Motor neuron (in vitro differentiated cells): Measurements from ENCODE around the gene GRIN3B. TPM values are rescaled to one million over a fixed set of nuclear protein-coding genes. Genes with fewer than 3 reads are reported as not detected.

Experiments used
- ATAC-seq, 8 experiments: fragments of 200-7000 bp; cut with Tn5 transposase; replicated peaks in 6 of 8; 2 replicates each; pipeline ENCODE4 v1.8.0; 2021; ENCODE audit warnings: mild to moderate bottlenecking in 8 of 8, moderate library complexity in 8 of 8
- H3K27ac ChIP-seq, 2 donors: fragments of 250-450 bp; sonication (Bioruptor Pico); 2 replicates each; pipeline ENCODE4 v1.9.0; 2021; ENCODE audit warnings: antibody characterized with exemption in 2 of 2, mild to moderate bottlenecking in 2 of 2, moderate library complexity in 1 of 2
- H3K4me1 ChIP-seq, 2 donors: fragments of 250-450 bp; sonication (Bioruptor Pico); replicated peaks in 1 of 2; 2 replicates each; pipeline ENCODE4 v1.6.1; 2021; ENCODE audit warnings: antibody characterized with exemption in 2 of 2, mild to moderate bottlenecking in 2 of 2, moderate library complexity in 1 of 2
- H3K4me3 ChIP-seq, 5 donors: fragments of 250-450 bp; sonication (Bioruptor Pico); 2 replicates each; pipeline ENCODE4 v1.9.0; 2021; ENCODE audit warnings: antibody characterized with exemption in 5 of 5, mild to moderate bottlenecking in 5 of 5, moderate library complexity in 4 of 5
- WGBS, 10 experiments: fragments of 450-650 bp; shearing (Covaris generic); methylation state at CpG; one replicate each; pipeline ENCODE4 v1.0.0; 2022; 5-methylcytosine and 5-hydroxymethylcytosine counted together
- in situ Hi-C, 9 experiments: fragments of 400-800 bp; cut with MboI; loops; one replicate each; pipeline ENCODE4 v1.15.0; 2021; ENCODE audit warnings: low sequenced_read_pairs in 9 of 9, low pct_unique_long_range_greater_than_20kb in 2 of 9; ENCODE audit not compliant: unreplicated experiment in 9 of 9
- total RNA-seq, 8 experiments: library from RNA; unstranded; fragments of 300-600 nt; gene quantifications; 2 replicates each; pipeline versions ENCODE4 v1.2.3 to v1.2.4, GENCODE V29; 2022

The GRIN3B gene
- total RNA-seq, 8 experiments from 2014 or later = 0.08 to 1.1 (median 0.28) TPM; not detected in 1

- no peak for ATAC-seq
- Histone ChIP-seq H3K4me1 (peaks cover 3 to 6% of the 10 kb centered on the region in 2 donors), H3K27ac (no peak overlapping the region), H3K4me3 (no peak overlapping the region)
- in situ Hi-C loops = no loop called here
- 93 to 100% (median 98%) methylated on average over 1 to 6 of the region's 6 CpGs; no CpG with 5 or more reads in 1 of the 10 experiments for WGBS, 10 experiments
Measured at GRCh38 chr19:972281-972680, 27.9 kb upstream of the GRIN3B start.

DNA sequence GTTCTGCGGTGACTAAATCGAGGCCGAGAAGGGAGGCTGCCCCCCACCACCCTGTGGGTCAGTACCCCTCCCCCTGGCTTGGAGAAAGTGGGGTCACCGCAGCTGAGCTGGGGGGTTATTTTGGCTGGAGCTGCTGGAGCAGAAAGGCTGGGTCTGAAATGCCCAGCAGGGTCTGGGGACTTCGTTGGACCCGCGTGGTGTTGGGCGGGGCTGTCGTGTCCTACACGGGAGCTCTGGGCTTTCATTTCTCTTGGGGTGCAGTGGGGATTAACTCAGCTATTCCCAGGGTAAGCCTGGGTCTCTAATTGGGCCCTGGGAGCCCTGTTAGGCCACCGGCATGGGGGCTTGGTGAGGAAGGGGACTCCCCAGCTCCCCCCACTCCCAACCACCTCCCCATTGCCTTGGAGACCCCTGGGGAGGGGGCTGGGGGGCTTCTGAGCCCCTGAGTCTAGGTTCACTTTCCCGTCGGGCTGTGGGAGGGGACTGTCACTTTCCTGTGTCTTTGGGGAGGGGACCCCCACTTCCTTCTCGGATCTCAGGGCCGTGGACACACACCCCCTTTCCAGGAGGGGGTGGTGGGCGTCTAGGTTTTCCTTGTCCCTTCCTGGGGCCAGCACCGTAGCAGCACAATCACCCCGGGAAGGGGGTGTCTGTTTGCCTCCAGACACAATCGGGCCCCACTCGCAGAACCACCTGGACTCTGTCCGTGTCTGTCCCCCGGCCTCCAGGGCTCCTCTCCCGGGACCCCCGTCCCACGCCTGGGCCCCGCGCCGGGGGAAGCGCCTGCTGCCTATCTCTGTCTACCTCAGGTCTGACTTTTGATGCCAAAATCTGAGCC is 26.3 kb upstream of the GRIN3B start:
- in situ Hi-C loops = no loop called here
- Histone ChIP-seq H3K27ac (no peak overlapping the region), H3K4me3 (no peak overlapping the region), H3K4me1 (peaks cover 6 to 7% of the 10 kb centered on the region in 2 donors)
- 73 to 100% methylated on average over 1 to 3 of the region's 29 CpGs; no CpG with 5 or more reads in 8 of the 10 experiments for WGBS, 10 experiments
- peak in 3 of 8 experiments; percentile 12 to 19 (median 13) for ATAC-seq

GRCh38 chr19:974564-975257 is 25.5 kb upstream of the GRIN3B start:
- in situ Hi-C loops = no loop called here
- Histone ChIP-seq H3K4me1 (peaks cover 11 to 14% of the 10 kb centered on the region in 2 donors), H3K4me3 (no peak overlapping the region), H3K27ac (peak overlapping the region in 1 of 2 donors; percentile 33)
- peak in 4 of 8 experiments; percentile 11 to 16 (median 12) for ATAC-seq
- no CpG with 5 or more reads among the region's 37 CpGs for WGBS, 10 experiments

DNA sequence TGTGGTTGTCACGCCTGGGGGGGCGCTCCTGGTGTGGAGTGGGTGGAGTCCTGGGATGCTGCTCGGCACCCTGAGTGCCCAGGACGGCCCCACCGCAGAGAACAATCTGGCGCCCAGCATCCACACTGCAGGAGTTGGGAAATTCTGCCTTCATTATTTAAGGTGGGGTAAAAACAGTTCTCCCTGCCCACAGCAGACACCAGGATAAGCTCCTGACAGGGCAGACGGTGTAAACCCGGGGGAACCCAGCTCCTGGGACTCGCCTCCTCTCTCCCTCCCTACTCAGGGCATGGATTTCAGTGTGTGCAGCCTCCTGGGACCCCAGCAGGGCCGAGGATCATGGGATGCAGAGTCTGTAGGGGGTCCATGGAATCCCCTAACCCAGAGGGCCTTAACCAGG is 23.7 kb upstream of the GRIN3B start:
- Histone ChIP-seq H3K4me3 (no peak overlapping the region), H3K27ac (no peak overlapping the region), H3K4me1 (peaks cover 18 to 24% of the 10 kb centered on the region in 2 donors)
- ATAC-seq = peak in 1 of 8 experiments; percentile 9
- WGBS, 10 experiments = 92 to 100% (median 92%) methylated on average over 1 to 2 of the region's 10 CpGs; no CpG with 5 or more reads in 7 of the 10 experiments
- in situ Hi-C loops = no loop called here

DNA sequence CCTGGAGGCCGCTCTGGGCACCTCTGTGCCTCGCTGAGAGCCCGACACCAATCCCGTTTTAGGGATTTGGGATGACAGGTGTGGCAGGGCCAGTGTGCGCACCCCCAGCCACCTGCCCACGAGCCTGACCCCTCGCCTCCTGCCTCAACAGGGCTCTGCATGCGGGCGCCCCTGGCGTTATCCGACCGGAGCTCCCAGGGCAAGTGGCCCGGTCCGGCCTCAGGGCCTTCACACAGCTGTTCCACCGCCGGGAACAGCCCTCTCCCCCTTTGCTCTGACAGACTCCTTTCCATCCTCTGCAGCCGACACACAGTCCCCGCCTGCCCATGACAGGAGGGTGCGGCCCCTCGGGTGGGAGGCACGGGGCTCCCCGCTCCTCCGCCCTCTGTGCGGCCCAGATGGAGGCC is 23.2 kb upstream of the GRIN3B start:
- no peak overlapping the region for H3K27ac ChIP-seq
- 60 to 100% (median 88%) methylated on average over 2 to 5 of the region's 24 CpGs; no CpG with 5 or more reads in 7 of the 10 experiments for WGBS, 10 experiments

GRCh38 chr19:979318-979741 is 20.9 kb upstream of the GRIN3B start:
- 0 to 100% (median 90%) methylated on average over 1 of the region's 19 CpGs; no CpG with 5 or more reads in 4 of the 10 experiments for whole genome bisulfite sequencing, 10 experiments
- Histone ChIP-seq H3K4me3 (no peak overlapping the region), H3K4me1 (peaks cover 24 to 29% of the 10 kb centered on the region in 2 donors), H3K27ac (peak overlapping the region in 1 of 2 donors; percentile 68)
- in situ Hi-C loops = no loop called here
- ATAC-seq = peak in 4 of 8 experiments; percentile 8 to 51 (median 34)

More for the DNA sequence above, 23.2 kb upstream of the GRIN3B start:
- H3K4me3 ChIP-seq = no peak overlapping the region
- peak in 1 of 8 experiments; percentile 51 for ATAC-seq
- peaks cover 18 to 24% of the 10 kb centered on the region in 2 donors for H3K4me1 ChIP-seq
- in situ Hi-C loops = no loop called here

DNA sequence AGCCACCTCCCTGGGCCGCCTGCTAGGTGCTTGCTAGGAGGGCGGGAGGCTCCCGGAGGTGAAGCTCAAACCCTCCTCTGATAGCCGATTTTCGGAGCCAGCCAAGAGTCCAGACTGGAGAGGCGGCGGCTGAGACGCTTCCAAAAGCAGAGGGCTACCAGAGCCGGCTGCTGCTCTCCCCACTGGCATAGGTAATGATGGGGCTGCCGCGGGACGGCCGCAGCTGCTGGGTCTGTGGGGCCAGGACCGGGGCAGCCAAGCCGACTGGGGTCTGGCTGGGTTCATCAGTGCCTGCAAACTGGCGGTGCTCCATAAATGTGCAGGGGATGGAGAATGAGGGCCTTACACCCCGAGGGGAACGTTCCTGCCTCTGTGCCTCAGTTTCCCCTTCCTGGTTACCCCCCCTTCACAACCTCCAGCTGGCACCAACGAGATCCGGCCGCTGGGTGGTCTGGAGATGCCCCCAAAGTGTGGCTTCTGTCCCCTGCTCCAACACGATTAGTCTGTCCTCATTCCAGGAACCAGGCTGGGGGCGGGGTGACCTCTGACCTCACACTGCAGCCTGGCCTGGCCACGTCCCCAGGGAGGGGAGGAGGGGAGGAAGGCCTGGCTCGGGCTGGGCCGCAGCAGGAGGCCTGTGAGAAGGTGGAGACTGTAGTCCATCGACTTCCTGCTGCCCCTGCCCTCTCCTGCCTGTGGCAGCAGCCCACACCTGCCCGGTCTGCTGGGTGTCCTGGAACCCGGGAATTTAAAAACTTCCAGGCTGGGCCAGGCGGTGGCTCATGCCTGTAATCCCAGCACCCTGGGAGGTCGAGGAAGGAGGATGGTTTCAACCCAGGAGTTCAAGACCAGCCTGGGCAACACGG is 19.9 kb upstream of the GRIN3B start:
- 20 to 40% (median 27%) methylated on average over 1 to 6 of the region's 32 CpGs; no CpG with 5 or more reads in 6 of the 10 experiments for WGBS, 10 experiments
- peak in 4 of 8 experiments; percentile 1 to 35 (median 22) for ATAC-seq
- Histone ChIP-seq H3K4me1 (peaks cover 21 to 27% of the 10 kb centered on the region in 2 donors), H3K27ac (peak overlapping the region; percentile 48 to 80), H3K4me3 (peak overlapping the region in 1 of 5 donors; percentile 2)
- in situ Hi-C loops = loop anchor here in 6 of 9 experiments (5.0 to 10.0 kb wide), 2 partner anchors 56 to 58 kb away; partner anchors contain the start of gene ARID3A (in 5 of the 6)

DNA sequence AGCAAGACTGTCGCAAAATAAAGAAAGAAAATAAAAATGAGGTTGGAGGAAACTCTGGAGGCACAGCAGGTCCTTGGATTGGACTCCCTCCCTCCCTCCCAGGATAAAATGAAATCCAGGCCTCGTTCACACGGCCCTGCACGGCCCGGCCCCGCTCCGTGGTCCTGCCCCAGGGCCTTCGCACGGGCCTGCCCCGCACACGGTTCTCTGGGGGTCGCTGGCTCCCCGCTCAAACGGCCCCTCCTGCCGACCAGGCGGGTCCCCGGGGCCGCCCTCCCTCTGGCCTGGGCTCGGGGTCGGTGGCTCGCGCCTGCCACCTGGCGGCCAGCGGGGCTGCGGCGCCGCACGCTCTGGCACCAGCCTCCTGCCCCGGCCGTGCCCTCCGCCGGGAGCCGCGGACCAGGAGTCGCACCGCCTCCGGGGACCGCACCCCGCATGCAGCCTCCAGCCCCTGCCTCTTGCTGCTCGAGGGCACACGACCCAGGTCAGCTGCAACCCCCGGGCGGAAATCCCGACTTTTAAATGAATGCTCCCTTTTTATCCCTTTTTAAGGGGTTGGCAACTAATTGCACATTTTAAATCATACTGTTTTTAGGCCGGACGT is 17.6 kb upstream of the GRIN3B start:
- WGBS, 10 experiments = 0 to 90% (median 1%) methylated on average over 1 to 11 of the region's 46 CpGs; no CpG with 5 or more reads in 5 of the 10 experiments
- peak overlapping the region in 1 of 2 donors; percentile 3 for H3K27ac ChIP-seq
- peak; percentile 54 to 88 (median 66) for ATAC-seq
- H3K4me3 ChIP-seq = peak overlapping the region in 4 of 5 donors; percentile 8 to 20 (median 17)
- peaks cover 21 to 27% of the 10 kb centered on the region in 2 donors for H3K4me1 ChIP-seq
- in situ Hi-C loops = loop anchor here in 6 of 9 experiments (5.0 to 10.0 kb wide), 2 partner anchors 58 to 60 kb away; partner anchors contain the start of gene ARID3A (in 5 of the 6)

- whole genome bisulfite sequencing, 10 experiments = 0 to 1% methylated on average over 4 to 30 of the region's 78 CpGs; no CpG with 5 or more reads in 8 of the 10 experiments
- H3K27ac ChIP-seq = peak within 1 kb of the TSS; percentile 98 to 99
- in situ Hi-C loops = loop anchor here in 6 of 9 experiments (5.0 to 10.0 kb wide), 2 partner anchors 60 to 62 kb away; partner anchors contain the start of gene ARID3A (in 5 of the 6)
- peak; percentile 76 to 89 (median 82) for ATAC-seq
- H3K4me1 ChIP-seq = peaks cover 15 to 21% of the 10 kb centered on the region in 2 donors
- H3K4me3 ChIP-seq = peak within 1 kb of the TSS; percentile 94 to 99 (median 97)
Measured at GRCh38 chr19:984165-984967, 15.9 kb upstream of the GRIN3B start, which contains the start of gene WDR18. TSS of gene WDR18 (plus strand) at chr19:984345. CDS start at chr19:984354, 9 bp downstream.

DNA sequence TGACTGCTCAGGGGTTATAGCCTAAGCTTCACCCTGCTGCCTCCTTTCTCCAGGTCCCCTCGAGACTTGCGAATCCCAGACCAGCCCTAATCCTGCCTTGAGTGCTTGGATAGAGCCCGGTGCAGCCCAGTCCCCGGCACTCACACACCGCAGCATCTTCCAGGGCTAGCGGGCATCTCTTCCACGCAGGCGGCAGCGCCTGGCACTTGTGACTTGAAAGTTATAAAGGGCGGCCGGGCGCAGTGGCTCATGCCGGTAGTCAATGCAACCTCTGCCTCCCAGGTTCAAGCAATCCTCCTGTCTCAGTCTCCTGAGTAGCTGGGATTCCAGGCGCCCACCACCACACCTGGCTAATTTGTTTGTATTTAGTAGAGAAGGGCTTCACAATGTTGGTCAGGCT is 14.1 kb upstream of the GRIN3B start:
- no peak for ATAC-seq
- in situ Hi-C loops = loop anchor here in 5 of 9 experiments (10.0 kb wide), 1 partner anchor 61 kb away; the partner anchor contains the start of gene ARID3A (in 5 of the 5)
- Histone ChIP-seq H3K4me3 (no peak overlapping the region), H3K4me1 (peaks cover 7 to 11% of the 10 kb centered on the region in 2 donors), H3K27ac (no peak overlapping the region)
- WGBS, 10 experiments = 90 to 100% (median 100%) methylated on average over 1 to 9 of the region's 14 CpGs; no CpG with 5 or more reads in 4 of the 10 experiments

DNA sequence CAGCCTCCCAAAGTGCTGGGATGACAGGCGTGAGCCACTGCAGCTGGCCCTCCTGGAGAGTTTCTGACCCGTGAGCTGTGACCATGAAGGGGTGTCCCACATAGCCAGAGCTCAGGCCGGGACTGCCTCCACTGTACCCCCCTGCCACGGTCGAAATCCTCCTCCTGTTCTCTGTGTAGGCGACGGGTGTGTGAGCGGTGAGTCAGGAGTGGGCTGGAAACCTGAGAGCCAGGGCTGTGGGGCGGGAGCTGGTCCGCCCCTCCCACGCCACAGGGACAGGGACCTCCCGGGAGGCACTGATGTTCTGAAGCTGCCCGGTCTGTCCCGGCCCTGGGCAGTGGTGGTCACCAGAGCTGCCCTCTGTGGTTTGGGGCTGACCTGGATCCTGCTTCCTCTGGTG is 12.1 kb upstream of the GRIN3B start:
- Histone ChIP-seq H3K27ac (no peak overlapping the region), H3K4me1 (peaks cover 4 to 10% of the 10 kb centered on the region in 2 donors), H3K4me3 (no peak overlapping the region)
- WGBS, 10 experiments = 33 to 95% (median 84%) methylated on average over 1 to 10 of the region's 14 CpGs; no CpG with 5 or more reads in 6 of the 10 experiments
- in situ Hi-C loops = loop anchor here in 5 of 9 experiments (10.0 kb wide), 1 partner anchor 63 kb away; the partner anchor contains the start of gene ARID3A (in 5 of the 5)
- peak in 1 of 8 experiments; percentile 6 for ATAC-seq
